Hepatocyte (in vitro differentiated cells): ENCODE results near the gene UNC5A.

Experiments
- CTCF ChIP-seq: fragments of 200-600 bp; sonication (generic); IDR thresholded peaks from 2 replicates; pipeline ENCODE4 v1.5.1; 2016; ENCODE audit warnings: antibody characterized with exemption, mild to moderate bottlenecking; ENCODE audit not compliant: poor library complexity
- EZH2phosphoT487 ChIP-seq: fragments of 200-600 bp; sonication (generic); IDR thresholded peaks from one replicate; pipeline ENCODE4 v1.6.1; 2018; ENCODE audit warnings: antibody characterized with exemption, mild to moderate bottlenecking, low read depth, moderate library complexity; ENCODE audit not compliant: unreplicated experiment, severe bottlenecking

DNA sequence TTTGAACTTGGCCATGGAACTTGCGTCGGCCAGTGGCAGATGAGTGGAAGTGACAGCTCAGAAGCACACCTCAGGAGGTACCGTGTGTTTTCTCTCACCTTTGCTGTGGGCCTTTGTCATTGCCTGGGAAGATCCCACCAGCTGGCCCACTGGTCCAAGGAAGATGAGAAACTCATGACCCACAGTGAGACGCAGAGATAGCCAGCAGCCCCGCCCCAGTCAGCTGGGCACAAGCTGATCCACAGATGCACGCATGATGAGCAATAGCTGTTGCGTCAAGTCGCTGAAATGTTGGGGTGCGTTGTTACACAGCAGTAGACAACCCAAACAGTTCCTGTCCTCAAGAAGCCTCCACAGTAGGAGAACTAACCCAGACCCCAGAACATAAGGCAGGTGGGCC, 30.8 kb upstream of the UNC5A start:
- TF ChIP-seq CTCF (no peak), EZH2phosphoT487 (no peak)
